Transverse colon (tissue), 3 donors: ENCODE measurements around the gene TMEM192.

Experiments
- POLR2A ChIP-seq: fragments of 450-650 bp; IDR thresholded peaks from one replicate; pipeline ENCODE4 v1.6.1; 2016; ENCODE audit warnings: antibody characterized with exemption, mild to moderate bottlenecking, moderate library complexity
- POLR2AphosphoS5 ChIP-seq, 3 donors: sonication (generic); formaldehyde crosslinking; IDR thresholded peaks; one replicate each; pipeline ENCODE4 v1.6.1; 2016; ENCODE audit warnings: antibody characterized with exemption in 3 of 3

DNA sequence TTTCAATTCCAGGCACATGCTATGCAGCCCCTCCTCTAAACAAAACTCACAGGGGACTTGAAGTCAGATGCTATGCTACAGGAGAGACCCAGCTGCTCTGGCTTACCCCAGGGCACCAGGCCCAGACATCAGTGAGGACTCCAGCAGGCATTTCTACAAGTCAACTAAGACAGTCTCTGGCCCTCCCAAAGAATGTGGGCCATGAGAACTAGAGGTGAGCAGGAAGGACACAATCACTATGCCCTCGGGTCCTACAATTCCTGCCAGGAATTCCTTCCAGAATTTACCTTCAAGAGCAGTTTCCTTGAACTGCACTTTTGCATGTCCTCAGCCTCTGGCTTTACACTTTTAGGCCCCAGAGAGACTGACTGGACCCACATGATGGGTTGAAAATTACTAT, 17.4 kb downstream of the TMEM192 start:
- no peak for TF ChIP-seq POLR2A
- TF ChIP-seq POLR2AphosphoS5 (IDR thresholded peaks at IDR 0.05): no peak
